Stimulated activated CD4-positive, alpha-beta T cell treated with anti-CD3 and anti-CD28 coated beads, Interleukin-1b, Interleukin-23, amount 100 ng/mL, for 4 hours (primary cell): ENCODE results near the gene CST3.
"Not testable (repeated sequence)": the region's sequence is repeated elsewhere in the genome, so short reads cannot be mapped to it uniquely, and the experiment has no call there.

Source experiments
- DNase-seq, 2 donors: peaks; one replicate each; pipeline ENCODE4 v3.0.0-alpha.2; 2020; ENCODE audit warnings: low read depth in 2 of 2

CST3 gene

DNA sequence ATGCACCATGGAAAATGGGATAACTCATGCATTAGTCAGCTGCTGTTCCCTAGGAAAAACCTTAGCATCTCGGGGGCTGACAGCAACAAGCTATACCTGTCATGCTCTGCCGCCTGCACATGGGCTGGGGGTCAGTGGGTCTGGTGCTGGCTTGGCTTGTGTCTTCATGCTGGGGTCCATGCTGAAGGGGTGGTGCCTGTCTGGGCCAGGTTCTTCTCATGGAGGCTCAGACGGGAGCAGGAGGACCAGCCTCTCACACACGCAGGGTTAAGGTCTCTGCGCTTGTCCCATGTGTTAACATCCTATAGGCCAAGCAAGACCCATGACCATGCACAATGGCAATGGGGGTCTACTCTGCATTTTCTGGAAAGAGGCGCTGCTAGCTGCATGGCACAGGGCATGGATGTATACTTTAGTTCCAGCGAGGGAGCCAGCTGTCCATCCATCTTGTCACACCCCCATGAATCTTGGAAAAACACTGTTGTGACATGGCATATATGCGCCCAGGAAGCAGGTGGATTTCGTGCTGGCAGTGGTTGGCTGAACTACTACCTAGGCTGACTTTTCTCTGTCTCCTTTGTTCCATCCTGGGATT lies 24.6 kb upstream of the CST3 start:
- no peak for DNase-seq

- DNase-seq: no peak
Observed at GRCh38 chr20:23661002-23661429, 23.3 kb upstream of the CST3 start.

DNA sequence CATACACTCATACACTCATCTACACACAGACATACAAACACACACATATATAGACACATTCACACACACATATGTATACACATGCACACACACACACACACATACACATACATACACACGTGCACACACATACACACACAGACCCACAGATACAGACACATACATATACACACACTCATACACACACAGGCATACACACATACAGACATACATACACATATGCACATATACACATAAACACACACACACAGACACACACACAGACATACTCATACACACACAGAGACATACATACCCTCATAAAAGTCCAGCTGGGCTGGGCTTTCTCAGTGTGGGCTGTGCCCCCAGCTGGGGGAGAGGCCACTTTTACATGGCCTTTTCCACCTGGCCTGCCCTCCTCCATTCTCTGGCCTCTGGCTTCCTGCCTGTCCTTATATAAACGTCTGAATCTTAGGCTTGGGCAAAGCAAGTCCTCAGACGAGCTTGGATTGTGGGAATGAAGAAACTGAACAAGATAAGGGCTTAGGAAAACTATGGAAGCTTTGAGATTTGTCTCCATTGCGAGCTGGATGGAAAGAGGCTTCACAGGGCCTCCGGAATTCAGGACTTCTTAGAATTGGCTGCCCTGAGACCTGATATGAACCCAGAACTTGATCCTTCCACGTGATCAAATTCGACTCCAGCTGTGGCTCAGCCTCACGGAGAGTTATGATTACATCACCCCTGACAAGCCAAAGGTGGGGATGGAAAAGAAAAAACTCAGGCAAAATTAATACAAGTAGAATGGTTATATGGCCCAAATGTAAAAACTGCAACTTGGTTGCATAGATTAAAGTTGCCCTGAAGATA lies 22.5 kb upstream of the CST3 start:
- DNase-seq: no peak

DNA sequence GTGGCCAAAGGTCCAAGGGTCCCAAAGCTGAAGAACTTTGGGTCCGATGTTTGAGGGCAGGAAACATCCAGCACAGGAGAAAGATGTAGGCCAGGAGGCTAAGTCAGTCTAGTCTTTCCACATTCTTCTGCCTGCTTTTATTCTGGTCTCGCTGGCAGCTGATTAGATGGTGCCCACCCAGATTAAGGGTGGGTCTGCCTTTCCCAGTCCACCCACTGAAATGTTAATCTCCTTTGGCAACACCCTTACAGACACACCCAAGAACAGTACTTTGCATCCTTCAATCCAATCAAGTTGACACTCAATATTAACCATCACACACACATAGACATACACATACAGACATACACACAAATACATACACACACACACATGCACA lies 21.8 kb upstream of the CST3 start:
- DNase-seq: not testable (repeated sequence)

GRCh38 chr20:23658989-23659609 lies 21.3 kb upstream of the CST3 start:
- no peak for DNase-seq

DNA sequence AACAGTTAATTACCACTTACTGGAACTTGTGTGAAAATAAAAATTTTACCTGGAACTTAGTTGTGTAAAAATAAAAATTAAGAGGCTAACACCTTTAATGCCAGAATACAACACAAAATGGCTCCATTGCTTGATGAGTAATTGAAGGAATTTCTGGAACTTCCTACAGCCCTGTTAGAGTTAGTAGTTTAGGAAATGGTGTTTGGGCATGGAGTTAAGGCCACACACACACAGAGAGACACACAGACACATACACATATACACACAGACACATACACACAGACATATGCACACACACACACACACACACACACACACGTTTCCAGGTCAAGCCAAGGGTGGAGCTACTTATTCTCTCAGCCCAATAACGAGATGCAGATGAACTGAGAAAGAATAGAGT lies 20.6 kb upstream of the CST3 start:
- DNase-seq: no peak

DNA sequence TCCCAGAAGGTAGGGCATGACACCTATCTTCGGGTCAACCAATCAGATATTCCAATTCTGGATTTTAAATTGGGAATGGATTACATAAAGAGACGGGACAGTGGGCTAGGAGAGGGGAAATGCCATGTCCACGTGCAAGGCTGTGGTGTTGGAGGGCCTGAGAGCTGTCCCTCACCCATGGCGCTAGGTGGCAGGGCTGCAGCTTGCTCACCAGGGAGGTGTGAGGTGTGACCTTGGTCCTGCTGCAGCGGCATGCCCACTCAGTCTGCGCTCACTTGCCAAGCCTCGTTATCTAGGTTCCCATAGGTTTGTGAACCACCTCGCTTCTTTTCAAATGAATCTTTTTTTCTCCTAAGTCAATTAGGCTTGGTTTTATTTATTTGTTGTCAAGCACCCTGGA lies 19.4 kb upstream of the CST3 start:
- no peak for DNase-seq

DNA sequence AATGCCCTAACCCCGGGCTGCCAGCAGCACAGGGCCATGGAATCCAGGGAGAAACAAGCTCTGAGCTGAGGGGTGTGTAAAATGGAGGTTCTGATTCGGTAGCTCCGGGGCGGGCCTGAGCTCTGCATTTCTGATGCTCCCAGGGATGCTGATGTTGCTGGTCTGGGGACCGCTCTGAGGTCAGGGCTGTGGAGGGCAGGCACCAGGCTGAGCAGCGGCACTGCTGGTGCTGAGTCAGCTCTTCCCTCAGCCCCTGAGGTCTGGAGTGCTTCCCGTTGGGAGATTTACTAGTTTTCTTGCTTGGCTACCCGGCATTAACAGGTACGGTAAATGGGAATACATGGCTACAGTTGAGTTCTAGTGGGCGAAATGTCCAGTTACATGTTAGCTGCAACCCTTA lies 18.6 kb upstream of the CST3 start:
- DNase-seq: no peak

DNA sequence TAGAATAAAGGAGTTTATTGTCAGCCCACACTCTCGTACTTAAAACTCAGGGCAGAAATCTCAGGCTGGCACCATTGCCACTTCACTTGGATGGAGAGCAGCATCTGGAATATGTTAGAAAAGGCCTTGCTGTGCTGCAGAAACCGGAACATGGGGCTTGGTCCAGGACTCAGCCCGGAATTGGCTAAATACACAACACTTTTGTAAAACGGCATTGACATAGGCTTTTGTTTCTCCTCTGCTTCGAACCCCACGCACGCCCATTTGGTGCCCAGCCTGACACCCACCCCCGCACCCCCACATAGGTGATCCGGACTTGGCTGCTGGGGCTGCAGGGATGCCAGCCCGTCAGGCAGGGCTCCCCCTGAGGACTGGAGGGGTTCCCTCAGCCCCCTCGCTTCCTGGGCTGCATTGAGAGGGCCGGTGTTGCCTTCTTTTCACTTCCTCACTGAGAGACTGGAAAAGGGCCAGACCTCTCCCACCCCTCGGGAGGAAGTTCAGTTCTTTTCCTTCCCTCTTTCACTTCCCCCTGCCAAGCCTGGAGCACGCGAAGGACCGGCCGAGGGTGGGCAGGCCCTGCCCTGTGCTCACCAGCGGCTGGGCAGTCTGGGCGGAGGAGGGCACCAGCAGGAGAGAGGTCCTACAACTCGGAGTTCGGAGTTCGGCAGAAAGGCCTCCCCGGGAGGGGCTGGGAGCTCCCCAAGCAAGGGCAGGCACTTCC lies 17.9 kb upstream of the CST3 start:
- no peak for DNase-seq

GRCh38 chr20:23654717-23655116 lies 17.0 kb upstream of the CST3 start:
- no peak for DNase-seq

DNA sequence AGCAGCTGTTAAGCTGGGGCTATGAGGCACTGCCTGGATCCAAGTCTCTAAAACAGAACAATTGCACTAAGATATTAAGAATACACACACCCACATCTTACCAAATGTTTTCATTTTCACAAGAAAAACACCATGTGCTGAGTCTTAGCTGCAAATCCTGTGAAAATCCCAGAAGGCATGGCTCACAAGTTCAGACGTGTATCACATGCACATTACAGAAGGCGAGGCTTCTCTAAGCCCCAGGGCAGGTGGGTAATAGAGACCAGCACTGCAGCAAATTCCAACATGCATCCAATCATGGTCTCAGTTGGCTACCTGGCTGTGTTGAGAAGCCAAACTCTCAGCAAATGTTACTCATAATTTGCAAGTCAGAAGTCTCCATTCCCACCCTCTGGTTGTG lies 16.2 kb upstream of the CST3 start:
- DNase-seq: no peak

DNA sequence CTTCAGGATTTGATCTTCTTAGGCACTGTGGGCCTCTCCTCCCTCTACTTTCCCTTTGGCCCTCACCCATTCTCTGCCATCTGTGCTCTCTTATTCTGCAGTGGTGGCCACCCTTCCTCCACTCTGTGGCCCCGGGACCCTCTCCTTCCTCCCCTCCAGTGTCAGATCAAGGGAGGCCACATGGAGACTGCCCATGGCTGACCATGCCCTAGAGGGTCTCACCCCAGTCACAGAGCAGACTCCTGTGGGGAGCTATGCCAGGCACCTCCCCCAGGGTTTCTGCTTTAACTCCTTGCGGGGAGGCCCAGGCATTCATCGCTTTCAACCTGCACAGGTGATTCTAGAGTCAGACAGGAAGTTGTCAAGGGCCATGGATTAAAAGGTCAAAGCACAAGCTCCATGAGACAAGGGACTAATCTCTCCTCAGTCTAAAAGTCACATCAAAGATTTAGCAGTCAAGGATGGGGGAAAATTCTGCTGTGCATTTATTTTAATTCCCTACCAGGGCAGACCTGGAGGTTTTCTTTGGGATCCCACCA lies 15.7 kb upstream of the CST3 start:
- no peak for DNase-seq

DNA sequence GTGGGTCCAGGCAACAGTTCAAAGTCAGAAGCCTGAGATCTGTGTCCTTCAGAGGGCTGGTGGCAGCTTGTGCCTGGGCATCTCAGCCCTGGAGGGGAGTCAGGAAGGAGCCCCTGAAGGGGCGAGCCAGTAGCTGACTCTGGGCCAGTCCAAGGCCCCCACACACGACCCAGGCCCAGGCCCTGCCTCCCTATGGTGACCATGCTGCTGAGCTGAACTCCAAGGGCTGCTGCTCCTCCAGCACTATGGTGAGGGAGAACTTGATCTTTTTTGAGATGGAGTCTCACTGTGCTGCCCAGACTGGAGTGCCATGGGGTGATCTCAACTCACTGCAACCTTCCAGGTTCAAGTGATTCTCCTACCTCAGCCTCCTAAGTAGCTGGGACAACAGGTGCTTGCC lies 15.2 kb upstream of the CST3 start:
- DNase-seq: no peak

DNA sequence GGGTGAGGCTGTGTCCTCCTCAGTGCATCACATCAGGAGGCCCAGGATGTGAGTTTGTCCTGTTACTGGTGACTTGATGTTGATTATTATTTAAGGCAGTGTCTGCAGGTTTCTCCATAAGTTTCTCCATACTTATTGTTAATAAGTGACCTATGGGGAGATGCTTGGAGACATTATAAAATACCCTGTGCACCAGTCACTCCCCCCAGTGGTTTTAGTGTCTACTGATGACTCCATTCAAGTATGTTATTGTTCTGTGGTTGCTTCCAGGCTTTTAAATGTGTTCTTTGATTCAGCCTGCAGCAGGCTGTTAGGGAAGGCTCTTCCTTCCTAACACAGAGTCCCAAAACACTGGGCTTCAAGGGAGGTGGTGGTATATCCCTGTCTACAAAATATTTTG lies 14.6 kb upstream of the CST3 start:
- DNase-seq: no peak

- no peak for DNase-seq
Observed at GRCh38 chr20:23651117-23651516, 13.4 kb upstream of the CST3 start.

DNA sequence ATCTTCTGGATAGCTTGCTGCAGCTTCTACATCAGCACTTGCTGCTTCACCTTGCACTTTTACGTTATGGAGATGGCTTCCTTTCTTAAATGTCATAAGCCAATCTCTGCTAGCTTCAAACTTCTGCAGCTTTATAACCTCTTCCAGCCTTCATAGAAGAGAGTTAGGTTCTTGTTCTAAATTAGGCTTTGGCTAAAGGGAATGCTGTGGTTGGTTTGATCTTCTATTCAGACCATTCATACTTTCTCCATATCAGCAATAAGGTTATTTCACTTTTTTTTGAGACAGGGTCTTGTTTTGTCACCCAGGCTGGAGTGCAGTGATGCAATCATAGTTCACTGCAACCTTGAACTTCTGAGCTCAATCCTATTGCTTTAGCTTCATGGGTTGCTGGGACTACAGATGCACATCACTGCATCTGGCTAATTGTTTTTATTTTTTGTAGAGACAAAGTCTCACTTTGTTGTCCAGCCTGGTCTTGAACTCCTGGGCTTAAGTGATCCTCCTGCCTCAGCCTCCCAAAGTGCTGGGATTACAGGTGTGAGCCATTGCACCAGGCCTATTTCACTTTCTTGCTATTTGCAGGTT lies 12.2 kb upstream of the CST3 start:
- no peak for DNase-seq

- no peak for DNase-seq
Observed at GRCh38 chr20:23649242-23649641, 11.5 kb upstream of the CST3 start.

DNA sequence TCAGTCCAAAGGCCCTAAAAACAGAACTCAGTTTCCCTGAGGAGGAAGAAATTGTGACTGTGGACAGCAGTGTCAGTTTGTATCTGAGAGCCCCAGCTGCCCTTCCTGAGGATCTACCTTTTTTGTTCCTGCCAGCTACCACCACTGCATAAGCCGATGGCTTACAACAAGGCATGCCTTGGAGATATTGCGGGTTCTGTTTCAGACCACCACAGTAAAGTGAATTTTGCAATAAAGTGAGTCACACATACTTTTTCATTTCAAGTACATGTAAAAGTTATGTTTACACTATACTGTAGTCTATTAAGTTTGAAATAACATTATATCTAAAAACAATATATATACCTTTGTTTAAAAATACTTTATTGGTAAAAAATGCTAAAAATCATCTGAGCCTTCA lies 9.6 kb upstream of the CST3 start:
- DNase-seq: no peak

GRCh38 chr20:23646106-23646873 lies 8.5 kb upstream of the CST3 start:
- DNase-seq: no peak

GRCh38 chr20:23645575-23645974 lies 7.8 kb upstream of the CST3 start:
- DNase-seq: no peak

GRCh38 chr20:23644164-23644563 lies 6.4 kb upstream of the CST3 start:
- DNase-seq: no peak
